Dedifferentiated amniotic fluid mesenchymal stem cell (primary cell): Measurements from ENCODE around the gene PLCG1.

Experiments used
- DNase-seq: peaks from one replicate; pipeline ENCODE4 v3.0.0-alpha.2; 2016; ENCODE audit errors: extremely low spot score

The PLCG1 gene

GRCh38 chr20:41142245-41142644 lies 4.9 kb downstream of the PLCG1 start:
- no peak for DNase-seq

- no peak for DNase-seq
Measured at GRCh38 chr20:41142919-41143318, 5.6 kb downstream of the PLCG1 start.

- no peak for DNase-seq
Measured at GRCh38 chr20:41143354-41143753, 6.0 kb downstream of the PLCG1 start.

- DNase-seq = no peak
Measured at GRCh38 chr20:41145317-41145716, 8.0 kb downstream of the PLCG1 start.

GRCh38 chr20:41145821-41146620 lies 8.7 kb downstream of the PLCG1 start:
- no peak for DNase-seq

- no peak for DNase-seq
Measured at GRCh38 chr20:41147767-41148191, 10.4 kb downstream of the PLCG1 start.

GRCh38 chr20:41148942-41149341 lies 11.6 kb downstream of the PLCG1 start:
- no peak for DNase-seq

GRCh38 chr20:41150664-41151063 lies 13.3 kb downstream of the PLCG1 start:
- no peak for DNase-seq

- DNase-seq = no peak
Measured at GRCh38 chr20:41151134-41151869, 14.0 kb downstream of the PLCG1 start.

- DNase-seq = no peak
Measured at GRCh38 chr20:41152108-41152757, 14.9 kb downstream of the PLCG1 start.

- no peak for DNase-seq
Measured at GRCh38 chr20:41154436-41155176, 17.3 kb downstream of the PLCG1 start.

GRCh38 chr20:41155261-41155660 lies 17.9 kb downstream of the PLCG1 start:
- DNase-seq = no peak

GRCh38 chr20:41158082-41158625 lies 20.8 kb downstream of the PLCG1 start:
- DNase-seq = no peak

- DNase-seq = no peak
Measured at GRCh38 chr20:41159547-41159946, 22.2 kb downstream of the PLCG1 start.

- DNase-seq = no peak
Measured at GRCh38 chr20:41160686-41161085, 23.3 kb downstream of the PLCG1 start.

- no peak for DNase-seq
Measured at GRCh38 chr20:41161886-41162285, 24.5 kb downstream of the PLCG1 start.

- no peak for DNase-seq
Measured at GRCh38 chr20:41162396-41162795, 25.1 kb downstream of the PLCG1 start.

GRCh38 chr20:41163821-41164220 lies 26.5 kb downstream of the PLCG1 start:
- no peak for DNase-seq

GRCh38 chr20:41165001-41165882 lies 27.9 kb downstream of the PLCG1 start:
- no peak for DNase-seq
